Measurements from ENCODE around the gene FGD1. TPM values are rescaled to one million over a fixed set of nuclear protein-coding genes. Genes with fewer than 3 reads are reported as not detected.
"Not testable (repeated sequence)": the region's sequence is repeated elsewhere in the genome, so short reads cannot be mapped to it uniquely, and the experiment has no call there.

Gene FGD1
- total RNA-seq = 1 to 10 TPM; 1.1 to 3.0 (median 2.5) TPM

DNA sequence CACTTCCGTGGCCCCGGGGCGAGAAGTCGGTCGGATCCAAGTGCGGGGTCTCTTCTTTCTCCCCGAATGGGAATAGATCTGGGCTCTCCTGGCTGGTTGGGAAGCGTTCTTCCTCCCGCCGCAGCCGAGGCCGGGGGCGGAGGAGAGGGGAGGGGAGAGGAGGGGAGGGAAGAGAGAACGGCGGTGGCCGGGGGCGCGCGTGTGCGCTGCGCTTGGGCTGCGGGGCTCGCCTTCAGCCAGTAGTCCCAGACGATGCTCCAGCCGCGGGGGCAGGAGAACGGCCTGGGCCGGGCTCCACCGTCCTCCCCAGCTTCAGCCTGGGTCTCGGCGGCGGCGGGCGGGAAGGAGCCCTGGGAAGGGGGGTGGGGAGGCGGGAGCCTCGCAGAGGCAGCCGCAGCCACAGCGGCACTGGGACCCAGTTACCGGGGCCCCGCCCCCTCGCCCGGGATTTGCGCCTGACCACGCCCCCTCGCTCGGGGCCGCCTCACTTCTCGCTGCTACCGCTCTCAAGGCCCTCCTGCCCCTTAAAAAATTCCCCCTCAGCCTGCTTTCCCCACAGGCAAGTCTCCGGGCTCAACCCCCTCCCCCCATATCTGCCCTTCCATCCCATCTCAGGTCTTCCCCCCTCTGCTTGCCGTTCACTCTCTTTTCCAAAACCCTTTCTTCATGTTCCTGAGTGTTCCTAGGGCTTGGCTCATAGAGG lies at the start of gene FGD1:
Gene FGD1, minus strand, starts transcription at position 421 of the 703 bp plus-strand sequence. CDS start 802 bp downstream, outside the sequence.
- no peaks in the 10 kb centered on the region for H3K27me3 ChIP-seq
- in situ Hi-C loops (cut with MboI; ENCODE audit: low pct_ligation_motif_present in 1 of 4, low pct_unique_long_range_greater_than_20kb in 1 of 4, low sequenced_read_pairs in 3 of 4) = no loop called here
- no peak for TF ChIP-seq POLR2AphosphoS5 (IDR thresholded peaks at IDR 0.05)
- TF ChIP-seq EP300 (IDR thresholded peaks at IDR 0.05; ENCODE audit: low read depth) = no peak
- TF ChIP-seq POLR2A (IDR thresholded peaks at IDR 0.05) = no peak
- no peak for TF ChIP-seq CTCF (IDR thresholded peaks at IDR 0.05)

DNA sequence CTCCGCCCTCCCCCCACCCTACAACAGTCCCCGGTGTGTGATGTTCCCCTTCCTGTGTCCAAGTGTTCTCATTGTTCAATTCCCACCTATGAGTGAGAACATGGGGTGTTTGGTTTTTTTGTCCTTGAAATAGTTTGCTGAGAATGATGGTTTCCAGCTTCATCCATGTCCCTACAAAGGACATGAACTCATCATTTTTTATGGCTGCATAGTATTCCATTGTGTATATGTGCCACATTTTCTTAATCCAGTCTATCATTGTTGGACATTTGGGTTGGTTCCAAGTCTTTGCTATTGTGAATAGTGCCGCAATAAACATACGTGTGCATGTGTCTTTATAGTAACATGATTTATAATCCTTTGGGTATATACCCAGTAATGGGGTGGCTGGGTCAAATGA lies 46.2 kb upstream of the FGD1 start:
- H3K4me1 ChIP-seq; intact Hi-C loops (cut with DNase I; ENCODE audit: low total_unique reads); H3K4me3 ChIP-seq; H3K9me3 ChIP-seq; H3K27ac ChIP-seq; H3K27me3 ChIP-seq; DNase-seq; in situ Hi-C loops (cut with MboI; ENCODE audit: low pct_ligation_motif_present in 1 of 4, low pct_unique_long_range_greater_than_20kb in 1 of 4, low sequenced_read_pairs in 3 of 4); H3K36me3 ChIP-seq: not testable (repeated sequence)
- 83% methylated on average over 4 of the region's 4 CpGs; no CpG with 5 or more reads in 1 of the 2 donors for WGBS, 2 donors (ENCODE audit: low coverage in 1 of 2)

More for the DNA sequence above, at the start of gene FGD1:
- Histone ChIP-seq H3K4me3 (peak within 1 kb of the TSS; percentile 43 to 71 (median 64)), H3K27ac (peak within 1 kb of the TSS; percentile 71 to 83 (median 77)), H3K9me3 (no peaks in the 10 kb centered on the region), H3K4me1 (peaks cover 0 to 7% (median 0%) of the 10 kb centered on the region in 4 donors), H3K36me3 (no peaks in the 10 kb centered on the region)
- 0 to 43% methylated on average over 1 to 31 of the region's 51 CpGs for WGBS, 2 donors (ENCODE audit: low coverage in 1 of 2)
- intact Hi-C loops (cut with DNase I; ENCODE audit: low total_unique reads) = no loop called here
- peak; percentile 78 for DNase-seq

- TF ChIP-seq CTCF (IDR thresholded peaks at IDR 0.05) (no peak), POLR2A (IDR thresholded peaks at IDR 0.05) (no peak), EP300 (IDR thresholded peaks at IDR 0.05; ENCODE audit: low read depth) (no peak), POLR2AphosphoS5 (IDR thresholded peaks at IDR 0.05) (no peak)
- no peaks in the 10 kb centered on the region for H3K9me3 ChIP-seq
- no peaks in the 10 kb centered on the region for H3K36me3 ChIP-seq
- no peak for DNase-seq
- H3K4me1 ChIP-seq = no peaks in the 10 kb centered on the region
- 81% methylated on average over 4 of the region's 4 CpGs; no CpG with 5 or more reads in 1 of the 2 donors for WGBS, 2 donors (ENCODE audit: low coverage in 1 of 2)
- no peak overlapping the region for H3K27ac ChIP-seq
- intact Hi-C loops (cut with DNase I; ENCODE audit: low total_unique reads) (no loop called here), in situ Hi-C loops (cut with MboI; ENCODE audit: low pct_ligation_motif_present in 1 of 4, low pct_unique_long_range_greater_than_20kb in 1 of 4, low sequenced_read_pairs in 3 of 4) (no loop called here)
- no peaks in the 10 kb centered on the region for H3K27me3 ChIP-seq
- H3K4me3 ChIP-seq = no peak overlapping the region
These were observed 44.3 kb upstream of the FGD1 start for GRCh38 chrX:54540289-54540688.

DNA sequence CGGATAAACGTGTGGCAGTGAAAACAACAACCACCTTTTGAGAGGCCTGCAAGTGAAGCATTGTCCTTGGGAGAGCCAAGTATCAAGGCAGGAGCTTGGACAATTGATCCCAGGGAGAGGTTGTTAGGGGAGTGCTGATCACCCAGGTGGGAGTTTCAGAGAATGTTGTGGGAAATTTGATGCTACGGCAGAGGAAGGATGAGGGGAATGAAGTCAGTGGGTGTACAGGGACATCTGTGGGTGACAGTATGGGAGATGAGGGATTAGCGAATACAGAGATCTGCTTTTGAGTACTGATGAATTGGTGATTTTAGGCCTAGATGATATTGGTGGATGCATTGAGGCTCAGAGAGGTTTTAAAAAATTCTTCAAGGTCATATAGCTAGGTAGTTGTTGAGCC lies 38.2 kb upstream of the FGD1 start:
- in situ Hi-C loops (cut with MboI; ENCODE audit: low pct_ligation_motif_present in 1 of 4, low pct_unique_long_range_greater_than_20kb in 1 of 4, low sequenced_read_pairs in 3 of 4) = no loop called here
- no peak overlapping the region for H3K4me3 ChIP-seq
- H3K9me3 ChIP-seq = no peaks in the 10 kb centered on the region
- no peaks in the 10 kb centered on the region for H3K27me3 ChIP-seq
- DNase-seq = no peak
- TF ChIP-seq POLR2AphosphoS5 (IDR thresholded peaks at IDR 0.05) = no peak
- TF ChIP-seq POLR2A (IDR thresholded peaks at IDR 0.05) = no peak
- no peak for TF ChIP-seq EP300 (IDR thresholded peaks at IDR 0.05; ENCODE audit: low read depth)
- TF ChIP-seq CTCF (IDR thresholded peaks at IDR 0.05) = no peak
- WGBS, 2 donors (ENCODE audit: low coverage in 1 of 2) = 87% methylated on average over 4 of the region's 4 CpGs; no CpG with 5 or more reads in 1 of the 2 donors
- H3K27ac ChIP-seq = no peak overlapping the region
- H3K4me1 ChIP-seq = peaks cover 0 to 20% (median 3%) of the 10 kb centered on the region in 4 donors
- no peaks in the 10 kb centered on the region for H3K36me3 ChIP-seq
- intact Hi-C loops (cut with DNase I; ENCODE audit: low total_unique reads) = no loop called here

All from transverse colon (tissue), 4 donors.